HCEC 1CT (cell line): ENCODE data around the gene ARSJ.
"Not testable (repeated sequence)": the region's sequence is repeated elsewhere in the genome, so short reads cannot be mapped to it uniquely, and the experiment has no call there.

Source experiments
- DNase-seq: peaks from one replicate; pipeline ENCODE4 v3.0.0-alpha.2; 2017

Gene ARSJ

GRCh38 chr4:113955411-113955810, 24.0 kb downstream of the ARSJ start:
- no peak for DNase-seq

GRCh38 chr4:113953888-113954287, 25.6 kb downstream of the ARSJ start:
- no peak for DNase-seq

GRCh38 chr4:113952452-113953029, 26.9 kb downstream of the ARSJ start:
- DNase-seq, result peak; percentile 32

GRCh38 chr4:113951263-113951662, 28.2 kb downstream of the ARSJ start:
- DNase-seq, result no peak

GRCh38 chr4:113950207-113950606, 29.2 kb downstream of the ARSJ start:
- DNase-seq, result no peak

- no peak for DNase-seq
Observed at GRCh38 chr4:113947484-113947883, 32.0 kb downstream of the ARSJ start.

- peak; percentile 31 for DNase-seq
Observed at GRCh38 chr4:113945906-113946305, 33.5 kb downstream of the ARSJ start.

GRCh38 chr4:113943863-113944262, 35.6 kb downstream of the ARSJ start:
- no peak for DNase-seq

GRCh38 chr4:113943085-113943484, 36.4 kb downstream of the ARSJ start:
- no peak for DNase-seq

GRCh38 chr4:113941836-113942235, 37.6 kb downstream of the ARSJ start:
- no peak for DNase-seq

- not testable (repeated sequence) for DNase-seq
Observed at GRCh38 chr4:113940103-113940502, 39.3 kb downstream of the ARSJ start.

GRCh38 chr4:113935190-113935589, 44.3 kb downstream of the ARSJ start:
- peak; percentile 39 for DNase-seq

- not testable (repeated sequence) for DNase-seq
Observed at GRCh38 chr4:113924706-113925105, 54.7 kb downstream of the ARSJ start.

GRCh38 chr4:113921089-113921794, 58.2 kb downstream of the ARSJ start:
- DNase-seq, result peak; percentile 27

GRCh38 chr4:113919611-113920010, 59.8 kb downstream of the ARSJ start:
- DNase-seq, result peak; percentile 35

GRCh38 chr4:113919145-113919544, 60.3 kb downstream of the ARSJ start:
- no peak for DNase-seq

GRCh38 chr4:113908829-113909228, 70.6 kb downstream of the ARSJ start:
- DNase-seq, result no peak

GRCh38 chr4:113907559-113907958, 71.9 kb downstream of the ARSJ start:
- DNase-seq, result no peak

- peak; percentile 9 for DNase-seq
Observed at GRCh38 chr4:113905301-113905700, 74.1 kb downstream of the ARSJ start.

- DNase-seq, result no peak
Observed at GRCh38 chr4:113904877-113905276, 74.6 kb downstream of the ARSJ start.

GRCh38 chr4:113901994-113902787, 77.3 kb downstream of the ARSJ start:
- no peak for DNase-seq

GRCh38 chr4:113899271-113900070, 80.0 kb downstream of the ARSJ start:
- no peak for DNase-seq

GRCh38 chr4:113893546-113893945, 85.9 kb downstream of the ARSJ start:
- no peak for DNase-seq
